Measurements from ENCODE around the gene MLC1.
A peak's percentile ranks its signal among the peaks of the same experiment; 100 is the strongest.

Gene MLC1

DNA sequence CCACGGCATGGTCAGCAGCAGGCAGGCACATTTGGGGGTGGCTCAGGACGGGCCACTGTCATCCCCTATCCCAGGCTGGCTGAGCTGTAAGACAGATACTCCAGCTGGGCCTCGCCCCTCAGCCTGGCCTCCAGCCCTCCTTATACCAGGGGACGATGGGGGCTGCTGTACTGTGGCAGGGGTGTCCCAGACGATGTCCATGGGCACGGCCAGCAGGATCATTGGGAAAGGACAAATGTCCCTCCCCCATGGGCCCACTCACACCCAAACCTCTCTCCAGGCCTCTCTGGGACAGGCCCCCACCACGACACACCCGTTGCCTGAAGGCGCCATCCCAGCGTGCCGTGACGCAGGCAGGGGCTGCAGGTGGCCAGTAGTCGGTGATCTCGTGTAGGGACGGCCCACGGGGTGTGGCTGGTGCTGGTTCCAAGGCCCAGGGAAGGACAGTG, 71.1 kb downstream of the MLC1 start:
- peak; percentile 20 for DNase-seq

DNA sequence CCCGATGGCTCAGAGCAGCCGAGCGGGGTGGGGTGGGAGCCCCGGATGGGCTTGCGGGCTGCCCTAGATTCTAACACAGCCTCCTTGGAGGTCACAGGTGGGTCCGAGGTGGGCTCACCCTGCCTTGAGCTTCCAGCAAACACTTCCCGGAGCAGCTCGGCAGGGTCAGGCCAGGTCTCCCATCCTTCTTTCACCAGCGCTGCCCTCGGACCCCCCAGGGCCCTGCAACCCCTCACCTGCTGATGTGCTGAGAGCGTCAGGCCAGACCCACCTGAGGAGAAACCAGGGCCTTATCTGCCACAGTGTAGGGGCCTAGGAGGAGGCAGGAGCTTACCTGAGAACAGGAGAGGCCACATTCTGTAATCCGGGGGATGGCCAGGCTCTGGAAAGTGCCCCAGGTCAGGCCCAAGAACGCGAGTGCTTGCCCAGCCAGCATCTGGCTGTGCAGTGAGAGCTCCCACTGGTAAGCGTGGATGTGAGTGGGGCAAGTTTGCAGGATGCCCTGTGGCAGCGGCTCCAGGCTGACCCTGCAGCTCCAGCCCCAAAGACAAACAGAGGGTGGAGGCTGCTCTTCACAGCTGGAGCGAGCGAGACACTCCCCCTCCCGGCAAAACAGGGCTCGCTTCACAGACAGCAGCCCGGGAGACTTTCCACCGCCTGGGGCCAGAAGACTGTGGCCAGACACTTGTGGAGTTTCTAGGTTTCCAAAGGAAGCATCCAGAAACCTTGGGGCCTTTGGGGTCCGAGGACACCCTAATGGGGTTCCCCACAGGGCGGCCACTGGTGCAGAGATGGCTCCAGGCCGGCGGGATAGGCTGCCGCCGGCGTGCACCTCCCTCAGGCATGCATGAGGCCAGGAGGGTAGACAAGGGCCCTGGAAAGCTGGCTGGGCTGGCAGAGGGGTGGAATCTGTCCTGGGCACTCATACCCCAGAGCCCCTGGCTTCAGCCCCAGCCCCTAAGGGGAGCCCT, 72.7 kb downstream of the MLC1 start, which contains the start of gene IL17REL:
Gene IL17REL, minus strand, starts transcription at position 555 of the 971 bp plus-strand sequence. Its CDS starts 119 bp downstream, at position 436.
- no peak for DNase-seq

DNA sequence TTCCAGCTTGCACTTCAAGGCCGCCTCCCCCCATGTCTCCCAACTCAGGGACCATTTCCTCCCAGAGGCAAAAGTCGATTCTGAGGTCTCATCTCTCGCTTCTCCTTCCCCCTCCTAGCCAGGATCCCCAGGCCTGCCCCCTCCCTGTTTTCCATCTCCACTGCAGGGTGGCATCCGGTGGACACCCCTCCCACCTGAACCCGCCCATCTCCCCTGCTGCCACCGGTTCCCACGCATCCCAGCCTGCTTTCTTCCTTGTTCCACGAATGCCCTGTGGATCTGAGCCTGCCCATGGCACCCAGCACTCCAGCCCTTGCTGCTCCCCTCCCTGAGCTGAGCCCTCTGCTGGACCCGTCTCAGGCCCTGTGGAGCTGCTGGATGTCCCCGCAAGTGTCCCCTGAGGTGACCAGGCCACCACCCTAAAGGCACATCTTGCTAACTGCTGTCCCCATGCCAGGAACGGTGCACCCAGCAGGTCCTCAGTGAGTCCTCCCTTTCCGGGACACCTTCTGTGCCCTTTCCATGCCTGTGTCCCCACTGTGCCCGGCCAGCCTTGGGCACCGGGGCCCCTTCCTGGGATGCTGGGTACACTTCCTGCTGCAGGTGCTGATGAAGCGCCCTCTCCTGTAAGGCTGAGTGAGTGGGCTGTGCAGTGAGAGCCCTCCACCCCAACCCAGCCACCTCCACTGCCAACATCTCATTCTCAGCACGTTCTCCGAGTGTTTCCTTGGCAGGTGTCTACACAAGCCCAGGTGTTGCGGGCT, 73.6 kb downstream of the MLC1 start:
- DNase-seq = peak; percentile 18

DNA sequence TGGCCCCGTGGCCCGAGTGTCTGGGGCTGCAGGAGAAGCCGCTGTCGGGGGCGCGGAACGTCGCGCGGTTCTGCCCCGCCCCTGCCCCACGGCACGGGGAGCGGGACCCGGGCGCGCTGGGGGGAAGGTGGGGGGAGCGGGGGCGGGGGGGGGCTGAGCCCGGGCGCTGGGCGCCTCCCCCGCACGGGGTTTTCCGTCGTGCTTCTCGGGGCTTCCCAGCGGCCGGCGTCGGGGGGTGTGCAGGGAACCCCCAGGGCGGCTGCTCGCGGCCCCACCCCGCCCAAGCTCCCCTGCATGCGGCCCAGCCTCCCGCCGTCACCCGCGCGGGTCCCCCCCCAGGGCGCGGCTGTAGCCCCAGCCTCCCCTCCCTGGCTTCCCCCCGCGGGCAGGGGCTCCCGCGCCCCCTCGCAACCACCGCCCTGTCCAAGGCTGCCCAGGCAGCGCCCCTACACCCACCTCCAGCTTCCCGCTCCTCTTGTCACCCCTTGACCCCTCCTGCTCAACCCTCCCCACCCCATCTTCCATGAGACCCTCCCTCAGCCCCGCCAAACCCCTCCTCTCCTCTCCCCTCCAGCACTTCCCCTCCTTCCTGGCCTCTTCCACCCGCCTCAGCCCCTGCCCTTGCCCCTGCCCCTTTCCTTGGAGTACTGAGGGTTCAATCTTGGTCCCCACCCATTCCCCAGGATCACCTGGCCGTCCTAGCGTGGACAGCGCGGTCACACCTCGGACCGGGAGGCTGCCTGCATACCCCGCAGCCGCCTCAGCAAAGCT, 74.4 kb downstream of the MLC1 start:
- DNase-seq = peak; percentile 69

DNA sequence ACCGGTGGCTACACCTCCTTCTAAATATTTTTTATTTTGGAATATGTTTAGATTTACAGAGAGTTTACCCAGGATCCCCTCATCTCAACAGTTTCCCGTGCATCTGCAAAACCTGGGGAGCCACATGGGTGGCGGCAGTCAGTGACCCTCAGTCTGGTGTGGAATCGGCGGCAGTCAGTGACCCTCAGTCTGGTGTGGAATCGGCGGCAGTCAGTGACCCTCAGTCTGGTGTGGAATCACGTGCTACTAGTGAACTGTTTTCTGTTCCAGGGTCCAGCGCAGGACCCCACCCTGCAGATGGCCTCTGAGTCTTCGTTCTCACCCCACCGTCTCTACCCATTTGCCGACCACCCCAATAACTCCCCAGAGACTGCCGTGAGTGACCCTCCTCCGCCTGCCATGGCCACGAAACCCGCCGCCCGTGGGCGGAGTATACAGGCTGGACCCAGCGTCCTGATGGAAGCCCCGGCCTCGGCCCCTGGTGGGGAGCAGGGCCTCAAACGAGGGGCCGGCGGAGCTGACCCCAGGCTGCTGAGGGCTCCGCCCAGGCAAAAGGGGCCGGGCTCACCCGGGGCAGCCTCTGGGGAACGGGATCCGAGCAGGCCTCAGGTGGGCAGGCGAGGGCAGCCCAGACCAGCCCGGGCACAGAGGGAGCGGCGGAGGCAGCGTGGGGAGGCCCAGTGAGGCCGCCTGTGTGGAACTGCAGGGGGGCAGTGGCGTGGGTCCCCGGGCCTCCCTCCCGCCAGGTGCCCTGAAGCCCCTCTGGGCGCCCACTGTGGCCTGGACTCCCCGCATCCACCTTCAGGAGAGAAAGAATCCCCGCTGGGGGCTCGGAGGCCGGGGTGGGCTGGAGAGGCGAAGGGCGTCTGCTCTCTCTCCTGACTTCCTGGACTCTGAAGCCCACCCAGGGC, 75.2 kb downstream of the MLC1 start:
- no peak for DNase-seq
